ENCODE data around the gene POLG.

POLG gene

DNA sequence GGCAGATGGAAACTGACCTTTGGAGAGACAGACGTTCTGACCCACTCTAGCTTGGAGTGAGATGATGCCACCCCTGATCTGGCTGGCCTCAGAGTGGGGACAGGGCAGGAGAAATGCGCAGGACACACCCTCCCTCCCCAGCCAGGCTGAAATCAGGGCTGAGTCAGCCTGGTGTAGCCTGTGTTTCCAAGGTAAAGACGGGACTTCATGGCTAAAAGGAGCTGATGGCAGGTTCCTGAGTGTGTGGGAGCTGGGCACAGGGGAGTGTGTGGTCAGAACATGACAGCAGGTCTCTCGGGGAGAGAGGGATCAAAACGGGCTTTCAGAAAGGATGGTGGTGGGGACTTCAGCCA is 14.6 kb upstream of the POLG start:
- peaks cover 5 to 9% of the 10 kb centered on the region in 2 donors for H3K27me3 ChIP-seq (ENCODE audit: control insufficient read depth in 1 of 2, insufficient read depth in 2 of 2, low read length in 2 of 2)
- H3K4me3 ChIP-seq (ENCODE audit: low read depth in 1 of 2, low read length in 2 of 2): no peak overlapping the region
- H3K9me3 ChIP-seq (ENCODE audit: control insufficient read depth in 1 of 2, low read length in 2 of 2): no peaks in the 10 kb centered on the region
- no peak overlapping the region for H3K9ac ChIP-seq (ENCODE audit: low read depth in 1 of 2, low read length in 2 of 2)
- no peak overlapping the region for H3K27ac ChIP-seq (ENCODE audit: low read depth, low read length)
- no peaks in the 10 kb centered on the region for H3K36me3 ChIP-seq (ENCODE audit: control insufficient read depth in 1 of 2, insufficient read depth in 2 of 2, low read length in 2 of 2)
- no peaks in the 10 kb centered on the region for H3K4me1 ChIP-seq (ENCODE audit: control insufficient read depth in 1 of 2, insufficient read depth in 2 of 2, low read length in 2 of 2)

DNA sequence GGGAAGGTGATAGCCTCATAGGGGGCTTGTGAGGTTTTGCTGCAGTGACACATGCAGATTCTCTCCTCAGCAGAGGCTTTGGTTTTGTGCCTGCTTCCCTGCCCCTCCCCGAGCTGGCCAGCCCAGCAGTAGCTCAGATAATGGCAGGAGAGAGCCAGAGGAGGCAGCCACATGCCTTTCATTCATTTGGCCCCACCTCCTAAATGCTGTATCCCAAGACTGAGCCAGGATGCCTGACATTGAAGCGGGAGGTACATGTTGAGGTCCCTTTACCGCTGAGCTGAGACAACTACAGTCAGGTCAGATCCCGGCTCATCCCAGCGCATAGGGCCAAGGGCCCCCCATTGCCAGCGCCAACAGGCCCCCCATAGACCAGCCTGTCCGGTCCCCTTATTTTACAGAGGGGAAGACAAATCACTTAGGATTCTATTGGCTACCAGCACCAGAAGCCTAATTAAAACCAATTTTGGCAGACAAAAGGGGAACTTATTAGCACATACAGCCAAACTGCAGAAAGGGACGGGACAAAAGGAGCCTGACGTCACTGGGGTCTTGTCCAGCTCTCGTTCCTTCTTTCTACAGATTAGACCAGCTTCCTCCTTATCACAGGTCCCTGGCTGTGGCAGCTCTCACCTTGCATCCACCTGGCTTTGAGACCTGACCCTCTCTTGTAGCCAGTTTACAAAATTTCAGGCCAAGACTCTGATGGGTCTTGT is 12.1 kb upstream of the POLG start:
- H3K9me3 ChIP-seq (ENCODE audit: control insufficient read depth in 1 of 2, low read length in 2 of 2): no peaks in the 10 kb centered on the region
- H3K4me1 ChIP-seq (ENCODE audit: control insufficient read depth in 1 of 2, insufficient read depth in 2 of 2, low read length in 2 of 2): no peaks in the 10 kb centered on the region
- peaks cover 0 to 7% of the 10 kb centered on the region in 2 donors for H3K27me3 ChIP-seq (ENCODE audit: control insufficient read depth in 1 of 2, insufficient read depth in 2 of 2, low read length in 2 of 2)
- no peaks in the 10 kb centered on the region for H3K36me3 ChIP-seq (ENCODE audit: control insufficient read depth in 1 of 2, insufficient read depth in 2 of 2, low read length in 2 of 2)
- H3K9ac ChIP-seq (ENCODE audit: low read depth in 1 of 2, low read length in 2 of 2): no peak overlapping the region
- H3K4me3 ChIP-seq (ENCODE audit: low read depth in 1 of 2, low read length in 2 of 2): no peak overlapping the region
- no peak overlapping the region for H3K27ac ChIP-seq (ENCODE audit: low read depth, low read length)

DNA sequence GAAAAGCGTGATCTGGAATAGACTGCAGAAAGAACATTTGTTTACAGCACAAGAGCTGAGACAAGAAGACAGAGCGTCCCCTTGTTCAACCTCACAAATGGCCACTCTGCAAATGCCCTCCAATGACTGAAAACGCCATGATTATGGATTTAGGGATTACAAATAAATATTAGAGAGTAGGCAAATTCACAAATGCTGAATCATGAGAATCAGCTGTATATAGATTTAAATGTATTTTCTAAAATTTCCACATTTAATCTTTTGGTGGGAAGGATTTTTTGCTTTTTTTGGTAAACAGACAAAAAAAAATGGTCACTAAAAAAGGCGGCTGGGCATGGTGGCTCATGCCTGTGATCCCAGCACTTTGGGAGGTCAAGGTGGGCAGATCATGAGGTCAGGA is 10.6 kb upstream of the POLG start:
- Histone ChIP-seq H3K4me3 (ENCODE audit: low read depth in 1 of 2, low read length in 2 of 2) (no peak overlapping the region), H3K9ac (ENCODE audit: low read depth in 1 of 2, low read length in 2 of 2) (no peak overlapping the region), H3K9me3 (ENCODE audit: control insufficient read depth in 1 of 2, low read length in 2 of 2) (no peaks in the 10 kb centered on the region), H3K27me3 (ENCODE audit: control insufficient read depth in 1 of 2, insufficient read depth in 2 of 2, low read length in 2 of 2) (peaks cover 0 to 7% of the 10 kb centered on the region in 2 donors), H3K27ac (ENCODE audit: low read depth, low read length) (no peak overlapping the region), H3K4me1 (ENCODE audit: control insufficient read depth in 1 of 2, insufficient read depth in 2 of 2, low read length in 2 of 2) (no peaks in the 10 kb centered on the region), H3K36me3 (ENCODE audit: control insufficient read depth in 1 of 2, insufficient read depth in 2 of 2, low read length in 2 of 2) (no peaks in the 10 kb centered on the region)

- H3K27me3 ChIP-seq (ENCODE audit: control insufficient read depth in 1 of 2, insufficient read depth in 2 of 2, low read length in 2 of 2): peaks cover 0 to 6% of the 10 kb centered on the region in 2 donors
Observed at GRCh38 chr15:89342840-89343239, 8.2 kb upstream of the POLG start.

DNA sequence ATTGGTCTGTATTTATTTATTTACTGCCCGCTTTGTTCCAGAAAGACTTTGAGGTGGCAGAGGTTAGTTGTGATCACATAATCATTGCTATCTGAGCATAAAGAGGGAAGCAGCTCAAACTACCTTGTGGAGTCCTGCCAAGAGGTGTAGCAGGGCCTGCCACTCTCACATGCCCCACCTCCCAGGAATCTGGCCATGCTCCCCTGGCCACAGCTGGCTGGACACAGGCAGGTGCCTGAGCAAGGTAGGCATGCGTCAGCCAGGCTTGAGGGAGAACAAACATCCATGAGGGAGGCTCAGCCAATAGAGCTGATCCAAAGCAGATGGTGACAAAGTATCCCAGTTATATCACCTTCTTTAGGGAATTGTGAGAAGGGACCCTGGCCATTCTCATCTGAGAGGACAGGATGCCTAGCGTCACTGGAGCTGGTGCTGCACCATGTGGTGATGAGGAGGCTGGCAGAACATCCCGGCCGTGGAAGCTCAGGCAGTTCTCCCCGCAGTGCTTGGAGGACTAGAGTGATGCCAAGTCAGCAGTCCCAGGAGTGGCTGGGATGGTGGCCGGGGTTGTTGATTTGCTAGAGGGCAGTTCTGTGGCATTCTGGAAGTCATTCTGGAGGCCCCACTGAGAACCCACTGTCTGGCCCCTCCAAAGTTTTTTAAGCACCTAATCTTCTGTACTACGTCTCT is 6.8 kb upstream of the POLG start:
- H3K27me3 ChIP-seq (ENCODE audit: control insufficient read depth in 1 of 2, insufficient read depth in 2 of 2, low read length in 2 of 2): peaks cover 0 to 4% of the 10 kb centered on the region in 2 donors
- no peaks in the 10 kb centered on the region for H3K36me3 ChIP-seq (ENCODE audit: control insufficient read depth in 1 of 2, insufficient read depth in 2 of 2, low read length in 2 of 2)
- no peak overlapping the region for H3K4me3 ChIP-seq (ENCODE audit: low read depth in 1 of 2, low read length in 2 of 2)
- no peak overlapping the region for H3K27ac ChIP-seq (ENCODE audit: low read depth, low read length)
- no peak overlapping the region for H3K9ac ChIP-seq (ENCODE audit: low read depth in 1 of 2, low read length in 2 of 2)
- peaks cover 0 to under 1% of the 10 kb centered on the region in 2 donors for H3K4me1 ChIP-seq (ENCODE audit: control insufficient read depth in 1 of 2, insufficient read depth in 2 of 2, low read length in 2 of 2)
- no peaks in the 10 kb centered on the region for H3K9me3 ChIP-seq (ENCODE audit: control insufficient read depth in 1 of 2, low read length in 2 of 2)

More at GRCh38 chr15:89342840-89343239, 8.2 kb upstream of the POLG start:
- H3K4me1 ChIP-seq (ENCODE audit: control insufficient read depth in 1 of 2, insufficient read depth in 2 of 2, low read length in 2 of 2): no peaks in the 10 kb centered on the region
- H3K27ac ChIP-seq (ENCODE audit: low read depth, low read length): no peak overlapping the region
- no peaks in the 10 kb centered on the region for H3K36me3 ChIP-seq (ENCODE audit: control insufficient read depth in 1 of 2, insufficient read depth in 2 of 2, low read length in 2 of 2)
- no peak overlapping the region for H3K4me3 ChIP-seq (ENCODE audit: low read depth in 1 of 2, low read length in 2 of 2)
- no peaks in the 10 kb centered on the region for H3K9me3 ChIP-seq (ENCODE audit: control insufficient read depth in 1 of 2, low read length in 2 of 2)
- H3K9ac ChIP-seq (ENCODE audit: low read depth in 1 of 2, low read length in 2 of 2): no peak overlapping the region

- H3K9ac ChIP-seq (ENCODE audit: low read depth in 1 of 2, low read length in 2 of 2): no peak overlapping the region
- H3K27ac ChIP-seq (ENCODE audit: low read depth, low read length): no peak overlapping the region
- peaks cover 2 to 9% of the 10 kb centered on the region in 2 donors for H3K4me1 ChIP-seq (ENCODE audit: control insufficient read depth in 1 of 2, insufficient read depth in 2 of 2, low read length in 2 of 2)
Observed at GRCh38 chr15:89340573-89340972, 5.9 kb upstream of the POLG start.

DNA sequence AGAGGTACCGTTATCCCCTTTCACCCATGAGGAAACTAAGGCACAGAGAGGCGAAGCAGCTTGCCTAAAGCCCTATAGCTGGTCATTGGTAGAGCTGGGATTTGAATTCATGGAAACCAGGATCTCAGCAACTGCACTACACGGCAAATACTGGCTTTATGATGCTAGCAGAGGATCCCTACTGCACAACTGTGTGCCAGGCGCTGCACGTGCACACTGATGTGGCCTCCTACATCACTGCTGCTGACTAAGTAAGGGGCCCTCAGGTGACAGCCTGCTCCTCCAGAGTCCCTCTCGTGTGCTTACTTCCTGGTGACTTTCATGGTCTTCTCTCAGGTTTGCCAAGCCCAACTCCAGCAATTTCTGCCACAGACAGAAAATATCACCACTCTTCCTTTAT is 3.4 kb upstream of the POLG start:
- H3K27ac ChIP-seq (ENCODE audit: low read depth, low read length): no peak overlapping the region
- no peak overlapping the region for H3K9ac ChIP-seq (ENCODE audit: low read depth in 1 of 2, low read length in 2 of 2)
- peaks cover 0 to 4% of the 10 kb centered on the region in 2 donors for H3K36me3 ChIP-seq (ENCODE audit: control insufficient read depth in 1 of 2, insufficient read depth in 2 of 2, low read length in 2 of 2)

More at GRCh38 chr15:89340573-89340972, 5.9 kb upstream of the POLG start:
- Histone ChIP-seq H3K27me3 (ENCODE audit: control insufficient read depth in 1 of 2, insufficient read depth in 2 of 2, low read length in 2 of 2) (peaks cover 0 to 4% of the 10 kb centered on the region in 2 donors), H3K9me3 (ENCODE audit: control insufficient read depth in 1 of 2, low read length in 2 of 2) (no peaks in the 10 kb centered on the region), H3K36me3 (ENCODE audit: control insufficient read depth in 1 of 2, insufficient read depth in 2 of 2, low read length in 2 of 2) (no peaks in the 10 kb centered on the region), H3K4me3 (ENCODE audit: low read depth in 1 of 2, low read length in 2 of 2) (no peak overlapping the region)

DNA sequence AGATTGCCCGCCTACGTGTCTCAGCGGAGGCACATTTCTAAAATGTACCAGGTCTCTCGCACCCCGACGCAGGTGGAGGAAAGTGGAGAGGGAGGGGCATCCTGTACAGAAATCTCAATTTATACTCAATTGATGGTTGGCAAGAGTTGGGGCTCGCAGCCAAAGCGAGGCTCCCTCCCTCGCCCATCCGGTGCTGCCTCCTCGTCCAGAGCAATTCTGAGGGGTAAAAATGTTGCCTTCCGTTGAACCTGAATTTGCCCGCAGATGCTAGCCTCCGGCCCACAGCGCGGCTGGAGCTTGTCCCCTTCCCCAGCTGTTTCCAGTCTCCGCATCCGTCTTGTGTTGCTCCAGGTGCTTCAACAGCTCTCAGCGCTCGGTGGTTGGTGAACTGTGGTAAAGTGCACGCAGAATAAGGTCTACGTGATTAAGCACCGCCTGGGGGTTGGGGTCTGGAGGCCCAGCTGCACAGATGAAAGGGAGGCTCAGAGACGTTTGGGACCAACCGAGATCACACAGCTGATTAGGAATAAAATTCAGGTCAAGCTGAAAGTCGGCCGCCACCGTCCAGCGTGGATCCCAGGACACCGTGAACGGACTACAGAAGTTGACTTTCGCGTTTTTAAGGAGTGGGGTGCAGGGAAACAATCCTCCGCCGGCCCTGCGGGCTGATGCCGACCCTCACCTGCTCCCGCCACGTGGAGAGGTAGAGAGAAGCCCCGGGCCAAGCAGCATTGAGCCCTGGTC is 846 bp upstream of the POLG start:
- Histone ChIP-seq H3K4me1 (ENCODE audit: control insufficient read depth in 1 of 2, insufficient read depth in 2 of 2, low read length in 2 of 2) (peaks cover 40 to 47% of the 10 kb centered on the region in 2 donors), H3K9me3 (ENCODE audit: control insufficient read depth in 1 of 2, low read length in 2 of 2) (no peaks in the 10 kb centered on the region), H3K27ac (ENCODE audit: low read depth, low read length) (peak overlapping the region; percentile 52), H3K4me3 (ENCODE audit: low read depth in 1 of 2, low read length in 2 of 2) (peak overlapping the region; percentile 74 to 87), H3K9ac (ENCODE audit: low read depth in 1 of 2, low read length in 2 of 2) (peak overlapping the region; percentile 50 to 77), H3K27me3 (ENCODE audit: control insufficient read depth in 1 of 2, insufficient read depth in 2 of 2, low read length in 2 of 2) (no peaks in the 10 kb centered on the region), H3K36me3 (ENCODE audit: control insufficient read depth in 1 of 2, insufficient read depth in 2 of 2, low read length in 2 of 2) (peaks cover 22% of the 10 kb centered on the region in 2 donors)

More for the DNA sequence above, 3.4 kb upstream of the POLG start:
- Histone ChIP-seq H3K27me3 (ENCODE audit: control insufficient read depth in 1 of 2, insufficient read depth in 2 of 2, low read length in 2 of 2) (no peaks in the 10 kb centered on the region), H3K4me1 (ENCODE audit: control insufficient read depth in 1 of 2, insufficient read depth in 2 of 2, low read length in 2 of 2) (peaks cover 16 to 24% of the 10 kb centered on the region in 2 donors), H3K4me3 (ENCODE audit: low read depth in 1 of 2, low read length in 2 of 2) (no peak overlapping the region), H3K9me3 (ENCODE audit: control insufficient read depth in 1 of 2, low read length in 2 of 2) (no peaks in the 10 kb centered on the region)

DNA sequence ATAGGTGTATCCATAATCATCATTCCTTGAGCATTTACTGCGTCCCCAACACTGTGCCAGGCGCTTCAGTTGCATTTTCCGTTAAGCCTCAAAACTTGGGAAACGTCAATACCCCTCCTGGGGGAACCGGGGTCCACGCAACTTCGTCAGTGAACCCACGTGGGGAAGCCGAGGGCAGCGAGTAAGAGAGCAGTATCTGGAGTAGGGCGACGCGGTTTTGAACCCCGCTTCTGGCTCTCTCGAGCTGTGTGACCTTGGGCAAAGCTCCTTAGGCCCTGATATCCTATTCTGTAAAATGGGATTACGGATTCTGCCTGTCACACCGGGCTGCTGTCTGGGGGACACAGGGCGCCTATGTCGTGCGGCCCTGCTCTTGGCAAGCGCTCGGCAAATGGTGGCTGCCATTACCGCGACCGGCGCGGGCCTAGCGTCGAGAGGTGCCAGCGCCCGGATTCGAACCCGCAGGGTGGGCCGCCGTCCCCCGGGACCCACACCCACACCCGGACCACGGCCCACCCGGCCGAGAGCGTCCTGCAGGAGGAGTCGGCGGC is 590 bp downstream of the POLG start:
- Histone ChIP-seq H3K36me3 (ENCODE audit: control insufficient read depth in 1 of 2, insufficient read depth in 2 of 2, low read length in 2 of 2) (peaks cover 36% of the 10 kb centered on the region in 2 donors), H3K9ac (ENCODE audit: low read depth in 1 of 2, low read length in 2 of 2) (peak overlapping the region; percentile 88 to 94), H3K9me3 (ENCODE audit: control insufficient read depth in 1 of 2, low read length in 2 of 2) (no peaks in the 10 kb centered on the region), H3K27me3 (ENCODE audit: control insufficient read depth in 1 of 2, insufficient read depth in 2 of 2, low read length in 2 of 2) (no peaks in the 10 kb centered on the region), H3K4me3 (ENCODE audit: low read depth in 1 of 2, low read length in 2 of 2) (peak overlapping the region; percentile 93 to 97), H3K27ac (ENCODE audit: low read depth, low read length) (peak overlapping the region; percentile 99), H3K4me1 (ENCODE audit: control insufficient read depth in 1 of 2, insufficient read depth in 2 of 2, low read length in 2 of 2) (peaks cover 54 to 61% of the 10 kb centered on the region in 2 donors)

Measured in duodenal mucosa (tissue), 2 donors.